CD14-positive monocyte (primary cell): ENCODE results near the gene VRK3. TPM values are rescaled to one million over a fixed set of nuclear protein-coding genes. Genes with fewer than 3 reads are reported as not detected.

Source experiments
- DNase-seq, 3 donors: peaks; one replicate each; pipeline ENCODE4 v3.0.0-alpha.2; 2011 to 2022
- H2AFZ ChIP-seq: 2 replicates; pipeline ENCODE4 v1.6.0; 2012; ENCODE audit warnings: mild to moderate bottlenecking, low read depth, low read length, inconsistent platforms; ENCODE audit not compliant: insufficient read depth, poor library complexity, severe bottlenecking
- H3K27ac ChIP-seq, 2 donors: 1 replicate in 1 of 2; 2 replicates in 1 of 2; pipeline ENCODE4 v1.5.1; 2012 to 2013; ENCODE audit warnings: low read length in 2 of 2, control low read depth in 1 of 2, inconsistent platforms in 1 of 2, low read depth in 1 of 2, mild to moderate bottlenecking in 1 of 2
- H3K27me3 ChIP-seq, 2 donors: one replicate each; pipeline versions ENCODE4 v1.6.0 to v1.6.1; 2011 to 2013; ENCODE audit warnings: low read length in 2 of 2; ENCODE audit not compliant: control insufficient read depth in 2 of 2, insufficient read depth in 2 of 2
- H3K36me3 ChIP-seq, 2 donors: replicated peaks in 1 of 2; 1 replicate in 1 of 2; 2 replicates in 1 of 2; pipeline versions ENCODE4 v1.5.1 to v1.6.1; 2012 to 2013; ENCODE audit warnings: low read length in 2 of 2, control low read depth in 1 of 2, inconsistent platforms in 1 of 2, mild to moderate bottlenecking in 1 of 2; ENCODE audit not compliant: insufficient read depth in 2 of 2, control insufficient read depth in 1 of 2
- H3K4me1 ChIP-seq, 2 donors: 1 replicate in 1 of 2; 2 replicates in 1 of 2; pipeline versions ENCODE4 v1.5.1 to v1.6.1; 2012 to 2013; ENCODE audit warnings: low read length in 2 of 2, control low read depth in 1 of 2, inconsistent platforms in 1 of 2, mild to moderate bottlenecking in 1 of 2, moderate library complexity in 1 of 2; ENCODE audit not compliant: insufficient read depth in 2 of 2, control insufficient read depth in 1 of 2
- H3K4me2 ChIP-seq: replicated peaks from 2 replicates; pipeline ENCODE3; 2012; ENCODE audit warnings: low read length, moderate library complexity, mild to moderate bottlenecking; ENCODE audit not compliant: poor library complexity, severe bottlenecking; ENCODE audit errors: extremely low read depth
- H3K4me3 ChIP-seq, 3 experiments: fragments of 200-600 bp in 1 of 3; sonication (generic) in 1 of 3; replicated peaks in 1 of 3; 1 replicate in 2 of 3; 2 replicates in 1 of 3; pipeline ENCODE4 v1.5.1; 2011 to 2013; ENCODE audit warnings: low read length in 3 of 3, mild to moderate bottlenecking in 3 of 3, control low read depth in 2 of 3, low read depth in 2 of 3, inconsistent platforms in 1 of 3, moderate library complexity in 1 of 3
- H3K79me2 ChIP-seq: 2 replicates; pipeline ENCODE4 v1.6.0; 2012; ENCODE audit warnings: mild to moderate bottlenecking, control low read depth, inconsistent platforms, low read length, moderate library complexity; ENCODE audit not compliant: insufficient read depth
- H3K9ac ChIP-seq: 2 replicates; pipeline ENCODE4 v1.6.0; 2017; ENCODE audit warnings: low read length, mild to moderate bottlenecking; ENCODE audit not compliant: insufficient read depth, poor library complexity, severe bottlenecking
- H3K9me3 ChIP-seq, 2 donors: replicated peaks in 1 of 2; 1 replicate in 1 of 2; 2 replicates in 1 of 2; pipeline versions ENCODE4 v1.5.1 to v1.6.1; 2012 to 2013; ENCODE audit warnings: low read length in 2 of 2, control low read depth in 1 of 2; ENCODE audit not compliant: control insufficient read depth in 1 of 2, insufficient read depth in 1 of 2
- H4K20me1 ChIP-seq: 2 replicates; pipeline ENCODE4 v1.6.0; 2012; ENCODE audit warnings: mild to moderate bottlenecking, low read length, control low read depth, moderate library complexity; ENCODE audit not compliant: insufficient read depth
- H3K27ac Mint-ChIP-seq, 7 donors: one replicate each; pipeline ENCODE4 v1.8.0; 2020; ENCODE audit warnings: mild to moderate bottlenecking in 7 of 7, mixed read lengths in 7 of 7, moderate library complexity in 6 of 7, inconsistent platforms in 2 of 7
- H3K27me3 Mint-ChIP-seq, 3 donors: one replicate each; pipeline ENCODE4 v1.8.0; 2021 to 2022; ENCODE audit warnings: low read depth in 3 of 3, mild to moderate bottlenecking in 3 of 3, mixed read lengths in 3 of 3, moderate library complexity in 3 of 3, inconsistent platforms in 1 of 3
- H3K36me3 Mint-ChIP-seq, 2 donors: one replicate each; pipeline ENCODE4 v1.8.0; 2020; ENCODE audit warnings: mixed read lengths in 2 of 2, inconsistent platforms in 1 of 2, mild to moderate bottlenecking in 1 of 2
- H3K4me1 Mint-ChIP-seq: one replicate; pipeline ENCODE4 v1.8.0; 2020; ENCODE audit warnings: mild to moderate bottlenecking, mixed read lengths
- H3K4me3 Mint-ChIP-seq, 2 donors: one replicate each; pipeline ENCODE4 v1.8.0; 2020; ENCODE audit warnings: mild to moderate bottlenecking in 2 of 2, mixed read lengths in 2 of 2, moderate library complexity in 1 of 2
- H3K9me3 Mint-ChIP-seq, 7 donors: one replicate each; pipeline ENCODE4 v1.8.0; 2020 to 2022; ENCODE audit warnings: mixed read lengths in 7 of 7, mild to moderate bottlenecking in 6 of 7, moderate library complexity in 6 of 7, inconsistent platforms in 2 of 7
- CTCF ChIP-seq: fragments of 200-600 bp; IDR thresholded peaks from one replicate; pipeline ENCODE4 v1.8.0; 2022; ENCODE audit warnings: antibody characterized with exemption, mild to moderate bottlenecking
- WGBS: methylation state at CpG from one replicate; pipeline ENCODE4 v1.1.5; 2013; ENCODE audit warnings: missing lambda C conversion rate; ENCODE audit not compliant: insufficient coverage; 5-methylcytosine and 5-hydroxymethylcytosine counted together
- intact Hi-C, 2 donors: fragments of 100-400 bp; cut with micrococcal nuclease; formaldehyde crosslinking; loops; one replicate each; pipeline versions ENCODE4 v1.15.0 to v1.15.1; 2023
- polyA plus RNA-seq, 3 donors: library from polyadenylated mRNA; depleted of rRNA in 1 of 3; unstranded in 2 of 3; stranded (reverse) in 1 of 3; fragments of 300-500 nt in 2 of 3; fragments of >200 nt in 1 of 3; fragmentation: Illumina TruSeq in 2 of 3; gene quantifications; 1 replicate in 2 of 3; 2 replicates in 1 of 3; pipeline ENCODE4 v1.2.3, GENCODE V29; 2012 to 2021

The VRK3 gene
- polyA plus RNA-seq, 3 donors, result 42.8 to 47.3 (median 46.8) TPM

- no peak overlapping the region for H3K9ac ChIP-seq
- H3K27ac ChIP-seq, result no peak overlapping the region
- H3K4me1 ChIP-seq, result peaks cover 21 to 38% of the 10 kb centered on the region in 2 donors
- TF ChIP-seq CTCF, result no peak
- H3K36me3 ChIP-seq, result peaks cover 73 to 97% of the 10 kb centered on the region in 2 donors
- H3K79me2 ChIP-seq, result no peaks in the 10 kb centered on the region
- H3K4me3 Mint-ChIP-seq, result no peak overlapping the region
- WGBS, result 83% methylated on average over 15 of the region's 17 CpGs
- H3K9me3 ChIP-seq, result no peaks in the 10 kb centered on the region
- no peak for DNase-seq
- H3K27me3 Mint-ChIP-seq, result peaks cover 0 to 3% (median 0%) of the 10 kb centered on the region in 3 donors
- H4K20me1 ChIP-seq, result peaks cover 77% of the 10 kb centered on the region
- intact Hi-C loops, result no loop called here
- H3K27me3 ChIP-seq, result no peaks in the 10 kb centered on the region
- H2AFZ ChIP-seq, result no peak overlapping the region
- no peak overlapping the region for H3K4me2 ChIP-seq
- peaks cover 0 to 1% (median 0%) of the 10 kb centered on the region in 7 donors for H3K9me3 Mint-ChIP-seq
- peaks cover 27% of the 10 kb centered on the region for H3K4me1 Mint-ChIP-seq
- peaks cover 82 to 97% of the 10 kb centered on the region in 2 donors for H3K36me3 Mint-ChIP-seq
- no peak overlapping the region for H3K27ac Mint-ChIP-seq
- no peak overlapping the region for H3K4me3 ChIP-seq
Observed at GRCh38 chr19:50003254-50003788, 21.9 kb downstream of the VRK3 start.

GRCh38 chr19:50002386-50002960 is 22.7 kb downstream of the VRK3 start:
- H3K9ac ChIP-seq, result no peak overlapping the region
- no peaks in the 10 kb centered on the region for H3K27me3 ChIP-seq
- peaks cover 77% of the 10 kb centered on the region for H4K20me1 ChIP-seq
- H3K9me3 ChIP-seq, result no peaks in the 10 kb centered on the region
- Mint-ChIP-seq H3K9me3 (peaks cover 0 to 1% (median 0%) of the 10 kb centered on the region in 7 donors), H3K4me3 (no peak overlapping the region), H3K27me3 (peaks cover 0 to 3% (median 0%) of the 10 kb centered on the region in 3 donors), H3K4me1 (peaks cover 27% of the 10 kb centered on the region), H3K27ac (peak overlapping the region in 2 of 7 donors; percentile 6 to 42), H3K36me3 (peaks cover 80 to 97% of the 10 kb centered on the region in 2 donors)
- H3K36me3 ChIP-seq, result peaks cover 67 to 97% of the 10 kb centered on the region in 2 donors
- no peak for DNase-seq
- intact Hi-C loops, result no loop called here
- 98% methylated on average over 3 of the region's 6 CpGs for WGBS
- H3K4me3 ChIP-seq, result no peak overlapping the region
- no peaks in the 10 kb centered on the region for H3K79me2 ChIP-seq
- peaks cover 21 to 38% of the 10 kb centered on the region in 2 donors for H3K4me1 ChIP-seq
- H2AFZ ChIP-seq, result no peak overlapping the region
- H3K27ac ChIP-seq, result no peak overlapping the region
- TF ChIP-seq CTCF, result no peak
- H3K4me2 ChIP-seq, result no peak overlapping the region
